Central memory CD4-positive, alpha-beta T cell (primary cell): ENCODE results near the gene NRGN.

Source experiments
- DNase-seq: peaks from one replicate; pipeline ENCODE4 v3.0.0; 2022

Gene NRGN

GRCh38 chr11:124796312-124796711 lies 56.6 kb downstream of the NRGN start:
- DNase-seq, result no peak
